Islet of Langerhans (tissue), 1 donor: ENCODE results near the gene STMN3.
"Not testable (repeated sequence)": the region's sequence is repeated elsewhere in the genome, so short reads cannot be mapped to it uniquely, and the experiment has no call there.

Experiments used
- FAIRE-seq: peaks from one replicate; lab custom pipeline; 2011; peaks lifted over from hg19 to GRCh38; lab: Jason Lieb, UNC

STMN3 gene

DNA sequence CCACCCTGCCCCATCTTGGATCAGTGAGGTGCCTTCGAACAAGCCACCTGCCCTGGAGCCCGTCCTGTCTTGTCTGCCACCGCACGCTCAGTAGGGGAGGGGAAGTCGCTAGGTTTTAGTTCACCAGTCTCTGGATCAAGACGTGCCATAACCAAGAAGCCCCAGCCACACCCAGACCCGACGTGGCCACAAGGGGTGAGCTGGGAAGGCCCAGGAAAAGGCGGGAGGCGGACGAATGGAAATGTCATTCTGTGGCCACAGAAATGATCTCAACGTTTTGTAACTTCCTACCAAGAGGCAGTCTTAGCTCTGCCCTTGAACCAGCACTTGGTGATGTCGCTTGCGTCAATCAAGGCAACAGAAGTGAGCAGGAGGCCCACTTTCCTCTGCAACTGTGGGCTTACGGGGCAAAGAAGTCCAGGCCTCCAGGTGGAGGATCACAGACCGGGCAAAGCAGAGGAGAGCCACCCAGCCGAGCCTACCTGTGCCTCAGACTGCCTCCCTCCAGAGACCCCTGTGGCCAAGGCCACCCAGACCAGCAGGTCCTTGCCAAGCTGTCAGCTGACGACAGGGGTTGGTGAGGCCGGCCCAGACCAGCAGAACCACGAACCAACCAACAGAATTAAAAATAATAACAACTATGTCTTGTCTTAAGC, 40.8 kb downstream of the STMN3 start:
- no peak for FAIRE-seq

DNA sequence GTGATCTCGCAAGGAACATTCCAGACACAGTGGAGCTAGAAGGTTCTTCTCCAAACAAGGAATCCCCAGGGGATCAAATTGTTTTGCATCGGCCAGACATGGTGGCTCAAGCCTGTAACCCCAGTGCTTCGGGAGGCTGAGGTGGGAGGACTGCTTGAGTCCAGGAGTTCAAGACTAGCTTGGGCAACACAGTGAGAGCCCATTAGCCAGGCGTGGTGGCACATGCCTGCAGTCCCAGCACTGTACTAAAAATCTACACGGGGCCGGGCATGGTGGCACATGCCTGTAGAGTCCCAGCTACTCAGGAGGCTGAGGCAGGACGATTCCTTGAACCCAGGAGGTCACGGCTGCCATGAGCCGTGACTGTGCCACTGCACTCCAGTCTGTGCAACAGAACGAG, 41.6 kb downstream of the STMN3 start:
- FAIRE-seq, result no peak

DNA sequence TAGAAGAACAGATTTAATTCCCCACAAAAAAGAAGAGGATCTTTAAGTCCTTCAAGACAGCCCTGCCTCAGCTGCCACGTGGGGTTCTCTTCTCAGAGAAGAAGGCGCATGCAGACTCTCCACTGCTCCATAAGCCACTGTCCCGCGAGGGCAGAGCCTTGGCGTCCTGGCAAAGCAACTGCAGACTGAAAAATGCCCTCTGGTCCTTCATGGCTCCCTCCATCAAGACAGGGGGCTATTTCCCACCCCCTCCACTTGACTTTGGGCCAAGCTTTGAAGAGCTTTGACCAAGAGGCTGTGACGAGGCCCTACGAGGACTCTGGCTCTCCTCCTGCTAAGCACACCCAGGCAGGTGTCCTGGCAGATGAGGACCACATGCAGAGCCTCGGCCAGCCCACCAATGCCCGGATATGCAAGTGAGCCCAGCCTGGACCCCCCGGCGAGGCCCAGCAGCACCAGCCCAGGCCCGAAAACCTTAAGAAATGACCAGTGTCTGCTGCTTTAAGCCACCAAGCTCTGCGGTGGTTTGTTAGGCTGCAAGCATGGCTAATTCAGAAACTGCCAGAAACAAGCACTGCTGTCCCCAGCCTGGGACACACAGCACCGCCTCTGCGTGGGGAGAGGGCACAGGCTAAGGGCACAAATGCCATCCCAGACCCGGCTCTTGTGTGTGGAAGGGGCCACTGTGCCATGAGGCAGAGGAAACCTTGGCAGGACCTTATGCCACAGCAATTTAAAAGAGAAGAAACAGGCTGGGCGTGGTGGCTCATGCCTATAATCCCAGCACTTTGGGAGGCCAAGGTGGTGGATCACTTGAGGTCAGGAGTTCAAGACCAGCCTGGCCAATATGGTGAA, 42.4 kb downstream of the STMN3 start:
- no peak for FAIRE-seq

DNA sequence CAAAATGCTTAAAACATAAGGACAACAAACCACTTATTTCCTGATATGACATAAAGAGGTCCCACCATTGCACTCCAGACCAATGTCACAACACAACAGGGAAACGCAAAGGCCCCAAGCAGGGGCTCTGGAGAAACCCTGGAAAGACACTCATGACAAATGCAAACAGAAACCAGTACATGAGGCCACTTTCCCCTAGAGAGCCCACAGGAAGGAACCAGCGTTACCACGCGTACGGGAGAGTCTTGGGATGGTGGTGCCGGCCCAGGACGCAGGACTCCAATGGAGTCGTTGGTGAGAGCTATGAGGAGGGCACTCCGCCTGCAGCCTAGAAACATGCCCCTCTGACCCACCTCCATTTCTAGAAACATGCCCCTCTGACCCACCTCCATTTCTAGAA, 46.5 kb downstream of the STMN3 start:
- FAIRE-seq, result no peak

DNA sequence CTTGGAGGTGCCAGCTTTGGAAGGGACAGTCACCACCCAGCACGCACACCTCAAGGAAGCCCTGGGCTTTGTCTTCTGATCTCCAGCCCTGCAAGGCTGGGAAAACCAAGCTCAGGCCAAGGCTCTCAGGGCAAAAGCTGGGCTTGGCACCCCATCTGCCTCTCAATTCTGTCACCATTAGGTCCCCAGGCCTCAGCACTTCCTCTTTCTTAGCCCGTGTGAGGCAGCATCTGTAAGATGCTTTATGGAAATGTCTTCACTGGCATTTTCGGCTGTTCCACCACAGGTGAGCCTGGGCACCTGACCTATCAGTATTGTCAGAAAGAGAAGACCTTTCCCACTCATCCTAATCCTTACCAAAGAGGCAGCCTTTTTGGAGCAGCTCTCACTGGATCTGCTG, 50.9 kb downstream of the STMN3 start:
- FAIRE-seq, result no peak

DNA sequence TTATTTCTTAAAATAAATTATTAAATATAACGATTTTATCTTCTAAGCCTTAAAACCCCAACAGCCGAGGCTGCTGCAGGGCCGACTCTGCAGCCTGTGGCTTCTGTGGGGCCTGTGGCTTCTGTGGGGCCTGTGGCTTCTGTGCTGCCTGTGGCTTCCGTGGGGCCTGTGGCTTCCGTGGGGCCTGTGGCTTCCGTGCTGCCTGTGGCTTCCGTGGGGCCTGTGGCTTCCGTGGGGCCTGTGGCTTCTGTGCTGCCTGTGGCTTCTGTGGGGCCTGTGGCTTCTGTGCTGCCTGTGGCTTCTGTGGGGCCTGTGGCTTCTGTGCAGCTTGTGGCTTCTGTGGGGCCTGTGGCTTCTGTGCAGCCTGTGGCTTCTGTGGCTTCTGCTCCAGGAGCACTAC, 51.5 kb downstream of the STMN3 start:
- FAIRE-seq, result not testable (repeated sequence)

DNA sequence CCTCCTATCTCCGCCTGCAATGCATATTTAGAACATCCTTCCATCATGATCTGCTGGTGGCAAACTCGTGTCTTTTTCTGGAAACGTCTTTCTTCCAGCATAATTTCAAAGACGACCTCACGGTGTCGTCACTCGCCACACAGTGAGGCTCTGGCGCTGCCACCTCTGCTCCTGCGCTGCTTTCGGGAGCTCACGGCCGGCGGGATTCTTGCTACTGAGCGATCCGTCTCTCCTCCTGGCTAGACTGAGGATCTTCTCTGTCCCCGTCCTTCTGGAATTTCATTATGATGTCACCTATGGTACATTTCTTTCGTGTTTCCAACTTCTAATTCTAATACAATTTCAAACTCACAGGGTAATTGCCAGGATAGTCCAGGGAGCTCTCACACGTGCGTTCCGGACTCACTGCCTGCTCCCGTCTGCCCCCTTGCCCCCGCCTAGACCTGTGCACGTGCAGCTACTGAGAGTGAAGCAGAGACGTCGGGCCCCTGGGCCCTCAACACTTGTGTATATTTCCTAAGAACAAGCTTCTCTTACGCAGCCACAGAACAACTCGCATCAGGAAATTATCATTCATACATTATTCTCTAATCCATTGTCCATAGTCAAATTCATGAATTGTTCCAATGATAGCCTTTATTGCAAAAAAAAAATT, 53.7 kb downstream of the STMN3 start:
- FAIRE-seq, result no peak

DNA sequence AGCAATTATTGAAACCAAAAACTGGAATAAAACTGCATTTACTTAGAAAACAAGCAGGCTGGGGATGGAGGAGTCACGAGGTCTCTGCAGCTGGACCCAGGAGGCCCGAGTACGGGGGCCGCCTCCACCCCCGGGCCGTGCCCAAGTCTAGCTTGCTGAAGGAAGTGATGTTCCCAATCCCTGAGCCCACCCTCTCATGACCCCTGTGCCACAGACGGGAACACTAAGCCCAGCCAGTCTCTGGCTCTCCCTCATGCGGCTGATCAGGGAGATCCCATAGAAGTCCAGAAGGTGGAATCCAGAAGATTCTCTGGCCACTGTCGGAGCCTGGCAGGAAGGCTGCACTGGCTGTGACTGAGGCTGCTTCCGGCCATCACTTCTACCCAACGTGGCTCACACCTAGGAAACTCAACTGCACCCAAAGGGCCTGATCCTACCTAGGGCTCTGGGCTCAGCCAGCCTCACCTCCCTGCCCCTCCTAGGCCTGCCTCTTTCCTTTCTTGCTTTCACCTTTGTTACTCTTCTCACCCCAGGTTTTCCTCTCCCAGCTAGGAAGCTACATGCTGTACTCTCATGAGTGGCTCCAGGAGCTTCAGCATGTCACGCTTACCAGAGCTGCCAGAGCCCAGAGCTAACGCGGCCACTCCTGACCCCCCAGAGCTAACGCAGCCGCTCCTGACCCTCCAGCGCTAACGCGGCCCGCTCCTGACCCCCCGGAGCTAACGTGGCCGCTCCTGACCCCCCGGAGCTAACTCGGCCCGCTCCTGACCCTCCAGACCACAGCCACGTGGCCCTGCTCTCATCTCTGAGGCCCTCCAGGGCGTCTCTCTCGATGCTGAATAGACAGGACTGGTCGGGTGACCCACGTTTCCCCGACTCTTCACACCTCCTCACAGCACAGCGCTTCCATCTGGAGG, 54.5 kb downstream of the STMN3 start:
- FAIRE-seq, result no peak

DNA sequence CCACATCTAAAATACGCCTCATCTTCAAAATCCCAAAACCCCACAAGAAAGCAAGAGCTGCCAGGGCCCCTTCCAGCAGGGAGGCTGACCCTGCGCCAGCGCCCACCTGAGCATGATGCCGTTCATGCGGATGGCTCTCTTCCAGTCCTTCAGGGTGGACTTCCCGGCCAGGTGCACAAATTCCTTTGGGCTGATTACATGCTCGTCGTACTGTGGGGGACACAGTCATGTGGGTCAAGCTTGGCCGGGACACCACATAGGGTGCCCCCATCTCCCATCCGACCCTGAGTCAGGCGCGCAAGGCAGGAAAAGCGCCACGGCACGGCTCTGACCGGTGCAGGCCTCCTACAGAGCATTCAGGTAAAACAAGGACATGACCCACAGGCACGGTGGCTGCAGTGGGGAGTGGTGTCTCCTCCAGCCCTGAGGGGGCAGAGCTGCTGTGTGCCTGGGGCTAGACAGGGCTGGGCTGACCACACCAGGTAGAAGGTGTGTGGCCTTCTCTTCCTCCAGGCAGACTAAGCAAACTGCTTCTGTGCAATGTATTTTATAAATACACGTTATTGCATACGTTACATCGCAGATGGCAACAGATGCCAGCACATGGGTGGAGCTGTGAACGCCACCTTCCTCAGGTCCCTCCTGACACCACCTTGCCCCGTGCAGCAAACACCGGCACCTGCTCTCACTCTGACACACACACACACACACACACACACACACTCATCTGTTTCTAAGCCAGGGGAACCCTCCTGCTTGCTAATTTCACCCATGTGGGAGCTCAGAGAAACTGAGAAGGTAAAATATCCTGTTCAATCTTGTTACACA, 55.4 kb downstream of the STMN3 start:
- FAIRE-seq, result no peak

DNA sequence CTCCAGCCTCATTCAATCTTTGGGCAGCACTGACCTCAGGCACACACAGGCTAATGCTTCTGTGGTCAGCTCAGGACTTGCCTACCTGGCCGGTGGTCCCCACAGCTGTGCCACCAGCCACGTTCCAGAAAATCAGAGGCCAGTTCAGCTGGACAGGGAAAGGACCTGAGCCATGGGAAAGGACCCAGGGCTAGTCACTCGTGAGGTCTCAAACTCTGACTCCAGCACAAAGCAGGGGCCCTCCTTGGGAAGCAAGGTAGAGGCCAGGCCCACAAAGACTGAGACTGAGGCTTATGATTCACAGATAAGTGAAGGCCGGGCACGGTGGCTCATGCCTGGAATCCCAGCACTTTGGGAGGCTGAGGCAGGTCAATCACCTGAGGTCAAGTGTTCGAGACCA, 56.8 kb downstream of the STMN3 start:
- no peak for FAIRE-seq

DNA sequence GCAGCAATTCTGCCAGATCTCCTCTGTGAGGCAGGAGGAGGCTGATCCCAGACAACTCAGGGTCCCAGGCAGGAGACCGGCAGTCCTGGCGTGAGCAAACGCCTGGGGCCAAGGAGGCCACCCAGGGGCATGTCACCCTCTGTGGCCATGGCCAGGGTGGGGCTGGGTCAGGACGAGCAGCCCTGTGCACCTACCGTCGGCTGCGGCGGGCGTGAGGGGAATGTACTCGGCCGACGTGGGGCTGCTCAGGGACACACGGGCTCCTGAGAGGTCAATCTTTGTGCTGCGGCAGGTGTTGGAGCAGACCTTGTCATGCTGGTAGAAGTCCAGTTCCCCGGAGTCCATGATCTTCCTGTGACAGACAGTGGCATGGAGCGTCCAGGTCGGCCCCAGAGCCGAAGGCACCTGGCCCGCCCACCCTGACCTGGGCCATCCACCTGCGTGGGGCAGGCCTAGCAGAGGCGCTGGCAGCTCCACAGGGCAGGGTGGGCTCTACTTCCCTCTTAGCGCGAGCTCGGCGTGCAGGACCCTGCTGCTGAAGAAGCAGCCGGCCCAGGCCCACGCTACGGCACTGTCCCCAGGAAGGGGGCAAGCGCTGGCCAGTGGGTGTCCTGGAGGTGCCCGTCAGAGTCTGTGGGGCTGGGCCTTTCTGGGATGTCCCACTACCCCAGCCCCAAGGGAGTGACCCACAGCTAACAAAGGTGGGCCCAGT, 57.7 kb downstream of the STMN3 start:
- no peak for FAIRE-seq

DNA sequence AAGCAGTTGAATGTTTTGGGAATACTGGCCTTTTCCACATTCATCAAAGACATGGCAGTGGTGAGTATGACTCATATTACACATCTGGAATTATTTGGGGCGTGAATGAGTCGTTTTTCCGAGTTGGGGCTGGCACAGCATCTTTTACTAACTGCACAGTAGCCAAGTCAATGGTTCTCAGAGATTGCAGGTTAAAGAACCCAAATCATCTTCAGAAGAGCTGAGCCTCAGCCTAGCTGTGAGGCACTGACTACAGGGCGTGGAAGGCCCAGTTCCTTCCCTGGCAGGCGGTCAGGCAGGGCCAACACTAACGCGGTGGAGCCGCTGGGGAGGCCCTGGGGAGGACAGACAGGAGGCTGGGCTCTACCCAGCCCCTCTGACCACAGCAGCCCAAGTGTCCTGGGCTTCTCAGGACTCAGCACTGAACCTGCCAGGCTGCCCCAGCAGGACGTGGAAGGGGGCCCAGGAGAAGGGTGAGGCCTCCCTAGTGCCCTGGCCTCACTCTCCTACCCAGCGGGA, 59.1 kb downstream of the STMN3 start:
- FAIRE-seq, result no peak

DNA sequence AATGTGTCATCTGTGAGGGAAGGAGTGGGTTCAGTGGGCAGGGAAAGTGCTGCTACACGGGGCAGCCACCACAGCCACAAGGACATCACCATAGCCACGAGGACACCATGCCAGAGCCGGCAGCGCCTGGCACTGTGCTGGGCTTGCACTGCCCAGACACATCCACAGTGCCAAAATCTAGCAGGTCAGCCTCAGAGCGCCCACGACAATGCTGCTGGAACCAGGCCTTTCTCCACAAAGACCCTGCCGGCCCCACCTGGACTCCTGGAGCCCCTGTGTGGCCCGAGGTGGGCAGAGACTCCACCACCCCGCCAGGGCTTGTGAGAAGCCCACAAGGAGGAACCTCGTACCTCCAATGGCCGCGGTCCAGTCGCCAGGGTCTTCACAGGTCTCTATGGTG, 60.6 kb downstream of the STMN3 start:
- FAIRE-seq, result no peak

DNA sequence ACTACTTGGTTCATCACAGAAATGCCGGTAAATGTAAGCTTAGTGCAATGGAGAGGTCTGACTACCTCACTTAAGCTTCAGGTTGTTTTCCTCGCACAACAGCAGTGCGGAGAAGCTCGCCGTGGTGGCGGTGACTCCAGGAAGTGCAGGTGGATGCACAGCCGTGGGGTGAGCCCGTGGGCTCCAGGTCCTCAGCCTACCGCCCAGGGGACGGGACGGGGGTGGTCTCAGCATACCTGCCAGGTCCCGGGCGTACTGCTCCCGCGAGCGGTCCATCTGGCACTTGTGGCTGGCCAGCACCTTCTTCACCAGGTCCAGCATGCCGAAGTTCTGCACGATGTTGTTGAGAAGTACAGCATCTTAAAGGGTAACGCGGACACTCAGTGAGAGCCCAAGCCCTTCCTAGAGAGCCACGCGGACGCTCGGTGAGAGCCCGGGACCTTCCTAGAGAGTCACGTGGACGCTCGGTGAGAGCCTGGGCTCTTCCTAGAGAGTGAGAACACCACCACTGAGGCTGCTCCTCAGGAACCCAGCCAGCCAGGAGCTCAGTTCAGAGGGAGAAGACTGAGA, 61.4 kb downstream of the STMN3 start:
- FAIRE-seq, result no peak

DNA sequence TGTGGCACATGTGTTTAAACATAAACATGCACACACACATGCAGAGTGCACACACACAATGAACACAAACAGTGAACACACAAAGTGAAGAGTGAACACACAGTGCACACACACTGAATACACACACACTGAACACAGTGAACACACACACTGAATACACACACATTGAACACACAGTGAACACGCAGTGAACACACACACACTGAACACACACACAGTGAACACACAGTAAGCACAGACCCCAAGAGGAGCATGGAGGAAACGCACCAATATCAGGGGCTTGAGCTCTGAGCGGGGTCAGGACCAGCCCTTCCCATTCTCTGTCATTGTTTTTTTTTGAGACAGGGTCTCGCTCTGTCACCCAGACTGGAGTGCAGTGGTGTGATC, 62.1 kb downstream of the STMN3 start:
- FAIRE-seq, result no peak

DNA sequence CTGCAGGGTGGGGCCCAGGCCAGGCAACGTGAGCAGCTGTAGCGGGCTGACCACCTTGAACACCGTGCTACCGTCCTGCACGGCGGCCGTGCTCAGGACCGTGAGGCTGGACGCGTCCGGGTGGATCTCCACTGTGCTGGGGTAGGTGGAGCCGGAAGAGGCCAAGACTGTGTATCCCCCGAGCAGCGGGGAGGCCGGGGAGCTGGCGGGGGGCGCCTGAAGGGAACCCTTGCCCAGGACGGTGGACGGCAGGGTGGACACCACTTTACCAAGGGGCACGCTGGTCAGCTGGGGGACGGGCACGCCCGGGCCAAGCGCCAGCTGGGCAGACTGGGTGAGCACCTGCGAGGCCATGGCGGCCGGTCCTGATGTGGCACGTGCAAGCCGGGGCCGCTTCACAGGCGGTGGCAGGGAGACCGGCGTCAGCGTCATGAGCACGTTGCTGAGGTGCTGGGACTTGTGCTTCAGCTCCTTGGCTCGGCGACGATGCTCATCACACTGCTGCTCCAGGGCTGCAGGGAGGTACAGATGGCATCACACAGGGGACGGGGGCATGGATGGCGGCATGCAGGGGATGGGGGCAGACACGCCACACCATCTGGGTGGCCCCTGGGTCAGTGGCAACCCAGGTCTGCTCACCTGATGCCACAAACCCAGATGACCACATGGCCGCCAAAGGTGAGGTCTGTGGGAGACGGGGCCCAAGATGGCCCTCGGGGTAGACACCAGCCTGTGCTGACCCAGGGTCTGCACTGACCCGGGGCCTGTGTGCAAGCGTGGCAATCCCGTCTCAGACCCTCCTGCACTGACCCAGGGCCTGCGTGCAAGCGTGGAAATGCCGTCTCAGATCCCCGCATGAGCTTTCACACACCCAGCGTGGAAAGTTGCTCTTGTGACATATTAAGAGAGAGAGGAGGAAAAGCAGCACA, 62.7 kb downstream of the STMN3 start:
- FAIRE-seq, result no peak
